Measurements from ENCODE around the gene NLGN2.

The NLGN2 gene

GRCh38 chr17:7436556-7437368 is 29.1 kb downstream of the NLGN2 start:
- DNase-seq (ENCODE audit: low spot score) (peak; percentile 68), FAIRE-seq (no peak)

GRCh38 chr17:7437369-7437863 is 29.8 kb downstream of the NLGN2 start:
- no peak for FAIRE-seq

GRCh38 chr17:7437950-7438614 is 30.4 kb downstream of the NLGN2 start:
- peak; percentile 22 for DNase-seq (ENCODE audit: low spot score)
- no peak for FAIRE-seq

More at GRCh38 chr17:7437369-7437863, 29.8 kb downstream of the NLGN2 start:
- no peak for DNase-seq (ENCODE audit: low spot score)

GRCh38 chr17:7438656-7439460 is 31.2 kb downstream of the NLGN2 start:
- FAIRE-seq (no peak), DNase-seq (ENCODE audit: low spot score) (no peak)

- FAIRE-seq = no peak
- DNase-seq (ENCODE audit: low spot score) = no peak
Measured at GRCh38 chr17:7439462-7440112, 31.9 kb downstream of the NLGN2 start, which contains the start of gene FGF11. TSS of gene FGF11 (plus strand) at chr17:7439512. CDS start at chr17:7439621, 109 bp downstream.

- no peak for FAIRE-seq
Measured at GRCh38 chr17:7440113-7440833, 32.6 kb downstream of the NLGN2 start.

GRCh38 chr17:7440834-7441195 is 33.2 kb downstream of the NLGN2 start:
- FAIRE-seq (no peak), DNase-seq (ENCODE audit: low spot score) (peak; percentile 58)

More at GRCh38 chr17:7440113-7440833, 32.6 kb downstream of the NLGN2 start:
- DNase-seq (ENCODE audit: low spot score) = peak; percentile 40

- FAIRE-seq = no peak
- no peak for DNase-seq (ENCODE audit: low spot score)
Measured at GRCh38 chr17:7441266-7441665, 33.6 kb downstream of the NLGN2 start.

- FAIRE-seq = no peak
Measured at GRCh38 chr17:7442142-7442541, 34.5 kb downstream of the NLGN2 start.

GRCh38 chr17:7443499-7444485 is 36.1 kb downstream of the NLGN2 start:
- DNase-seq (ENCODE audit: low spot score) (no peak), FAIRE-seq (no peak)

More at GRCh38 chr17:7442142-7442541, 34.5 kb downstream of the NLGN2 start:
- no peak for DNase-seq (ENCODE audit: low spot score)

- DNase-seq (ENCODE audit: low spot score) (peak; percentile 47), FAIRE-seq (no peak)
Measured at GRCh38 chr17:7444682-7445618, 37.3 kb downstream of the NLGN2 start, which contains the start of gene CHRNB1. TSS of gene CHRNB1 (plus strand) at chr17:7445061. CDS start at chr17:7445128, 67 bp downstream.

GRCh38 chr17:7445619-7445968 is 37.9 kb downstream of the NLGN2 start:
- FAIRE-seq (peak; percentile 13), DNase-seq (ENCODE audit: low spot score) (no peak)

GRCh38 chr17:7448461-7448860 is 40.8 kb downstream of the NLGN2 start:
- DNase-seq (ENCODE audit: low spot score) = no peak
- no peak for FAIRE-seq

GRCh38 chr17:7459961-7460545 is 52.4 kb downstream of the NLGN2 start:
- DNase-seq (ENCODE audit: low spot score) (no peak), FAIRE-seq (no peak)

- DNase-seq (ENCODE audit: low spot score) (no peak), FAIRE-seq (no peak)
Measured at GRCh38 chr17:7460850-7461660, 53.4 kb downstream of the NLGN2 start.

- no peak for DNase-seq (ENCODE audit: low spot score)
- FAIRE-seq = no peak
Measured at GRCh38 chr17:7462474-7463371, 55.1 kb downstream of the NLGN2 start.

Measured in urothelium cell line (cell line).